ENCODE results near the gene NAAA.
"Not testable (repeated sequence)": the region's sequence is repeated elsewhere in the genome, so short reads cannot be mapped to it uniquely, and the experiment has no call there.

NAAA gene

GRCh38 chr4:75940692-75941253, at the start of gene NAAA:
Gene NAAA, minus strand, starts transcription at chr4:75941013. Its CDS starts 64 bp downstream, at chr4:75940949.
- DNase-seq, result peak; percentile 80 to 86

GRCh38 chr4:75989846-75990528, 49.2 kb upstream of the NAAA start:
- no peak for DNase-seq

GRCh38 chr4:75985116-75985515, 44.3 kb upstream of the NAAA start:
- no peak for DNase-seq

GRCh38 chr4:75980576-75980975, 39.8 kb upstream of the NAAA start:
- DNase-seq, result no peak

- no peak for DNase-seq
Observed at GRCh38 chr4:75976177-75976576, 35.4 kb upstream of the NAAA start.

- no peak for DNase-seq
Observed at GRCh38 chr4:75973766-75974165, 33.0 kb upstream of the NAAA start.

DNA sequence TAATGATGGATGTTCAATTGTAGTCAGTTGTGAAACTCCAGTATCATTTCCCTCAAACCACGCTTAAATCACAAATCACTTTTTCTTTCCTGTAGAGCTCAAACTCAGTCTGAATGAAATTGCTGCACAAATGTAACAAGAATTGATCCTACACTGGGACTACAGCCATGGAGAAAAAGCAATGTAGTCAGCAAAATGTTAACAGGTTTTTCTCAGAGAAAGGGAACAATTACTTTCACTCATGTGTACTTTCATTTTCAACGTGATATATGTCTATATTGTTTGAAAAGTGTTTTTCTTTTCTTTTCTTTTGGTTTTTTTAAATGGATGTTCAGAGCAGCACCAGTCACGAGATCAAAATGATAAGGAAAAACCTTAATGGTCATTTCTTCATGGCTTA, 27.3 kb upstream of the NAAA start:
- no peak for DNase-seq

DNA sequence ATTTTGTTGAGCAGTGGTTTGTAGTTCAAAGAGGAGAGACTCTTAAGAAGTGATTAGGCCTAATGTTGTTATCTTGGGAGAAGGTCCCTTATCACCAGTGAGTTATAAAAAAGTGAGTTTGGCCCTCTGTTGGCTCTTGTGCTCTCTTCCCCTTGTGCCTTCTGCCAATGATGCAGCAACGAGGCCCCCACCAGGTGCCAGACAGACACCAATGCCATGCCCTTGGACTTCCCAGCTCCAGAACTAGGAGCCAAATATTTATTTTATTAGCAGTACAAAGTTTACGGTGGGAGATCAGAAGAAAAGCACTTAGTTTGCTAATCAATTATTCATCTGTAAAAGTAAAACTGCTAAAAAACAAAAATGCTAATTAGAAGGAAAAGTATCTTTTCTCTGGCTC, 22.7 kb upstream of the NAAA start:
- DNase-seq, result no peak

- DNase-seq, result not testable (repeated sequence)
Observed at GRCh38 chr4:75962072-75962471, 21.3 kb upstream of the NAAA start.

GRCh38 chr4:75958546-75958945, 17.7 kb upstream of the NAAA start:
- not testable (repeated sequence) for DNase-seq

DNA sequence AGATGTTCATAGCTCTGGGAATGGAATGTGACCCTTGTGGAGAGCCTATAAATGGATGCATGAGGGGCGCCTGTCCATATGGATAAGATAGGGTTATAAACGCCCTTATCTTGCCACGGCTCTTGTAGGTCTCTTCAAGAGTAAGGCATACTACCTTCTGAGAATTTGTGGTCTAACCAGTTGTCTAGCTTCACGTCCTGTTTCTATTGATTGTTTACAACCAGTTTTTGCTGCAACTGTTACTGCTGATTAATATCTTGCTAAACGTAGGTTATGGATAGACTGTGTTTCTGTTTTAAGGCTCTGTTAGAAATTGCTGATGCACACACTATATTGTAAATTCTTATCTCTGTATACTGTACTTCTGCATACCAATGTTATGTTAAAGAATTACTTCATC, 14.0 kb upstream of the NAAA start:
- not testable (repeated sequence) for DNase-seq

- DNase-seq, result no peak
Observed at GRCh38 chr4:75953509-75953908, 12.7 kb upstream of the NAAA start.

GRCh38 chr4:75950213-75950815, 9.5 kb upstream of the NAAA start:
- DNase-seq, result no peak

DNA sequence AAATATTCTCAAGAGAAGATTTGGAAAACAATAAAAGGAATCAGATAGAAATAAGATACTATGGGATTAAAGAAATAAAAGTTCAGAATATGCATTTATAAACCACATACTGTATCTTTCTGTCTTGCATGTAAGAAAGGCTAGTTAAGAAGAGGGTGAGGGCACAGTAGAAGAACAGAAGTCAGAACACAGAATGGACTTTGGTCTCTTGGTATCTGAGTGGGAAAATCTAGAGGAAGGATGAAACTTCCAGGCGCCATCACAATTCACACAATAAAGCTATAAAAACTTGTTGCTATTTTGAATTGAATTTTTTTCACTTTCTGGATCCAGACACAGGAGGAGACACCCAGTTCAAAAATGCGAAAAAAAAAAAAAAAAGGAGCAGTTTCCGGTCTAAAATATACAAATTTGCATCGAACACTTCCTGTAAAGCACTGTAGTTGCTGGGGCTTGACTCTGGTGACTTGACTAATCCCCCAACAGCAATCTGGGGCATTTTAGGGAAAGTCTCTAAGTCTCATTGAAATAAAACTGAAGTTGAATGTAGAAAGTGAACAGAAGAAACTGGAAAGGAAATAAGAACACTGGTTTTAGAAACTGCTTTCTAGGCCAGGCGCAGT, 8.1 kb upstream of the NAAA start:
- no peak for DNase-seq

DNA sequence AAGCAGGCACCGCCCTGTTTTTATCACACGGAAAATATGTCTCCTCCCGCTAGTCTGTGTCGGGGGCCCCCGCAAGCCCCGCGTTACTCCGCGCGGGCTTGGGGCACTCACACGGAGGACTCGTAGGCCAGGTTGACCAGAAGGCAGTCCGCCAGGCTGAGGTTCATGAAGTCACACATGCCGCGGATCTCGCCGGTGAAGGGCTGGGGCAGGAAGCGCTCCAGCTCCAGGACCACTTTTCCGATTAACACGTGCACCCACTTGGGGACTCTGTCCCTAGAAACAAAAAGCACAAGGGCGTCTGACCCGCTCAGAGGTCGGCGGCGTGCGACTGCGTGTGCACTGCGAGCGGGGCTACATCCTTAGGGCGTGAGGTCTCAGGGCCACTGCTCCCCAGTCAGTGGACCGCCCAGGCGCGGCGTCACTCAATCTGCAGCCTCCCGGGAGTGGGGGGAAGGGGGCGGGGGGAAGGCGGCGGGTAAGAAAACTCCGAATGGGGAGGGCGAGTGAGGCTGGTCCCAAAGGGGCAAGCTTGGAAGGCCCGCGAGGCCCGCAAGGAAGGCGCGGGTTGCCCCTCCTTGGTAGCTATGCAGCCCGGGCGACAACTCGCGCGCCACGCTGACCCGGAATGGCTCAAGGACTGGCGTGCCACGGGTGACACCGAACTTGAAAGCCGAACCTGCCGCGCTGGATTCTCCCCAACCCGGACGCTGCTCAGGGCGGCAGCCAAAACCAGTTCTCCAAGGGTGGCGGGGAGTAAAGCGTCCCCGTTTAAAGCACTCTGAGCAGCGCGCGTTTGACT, 722 bp downstream of the NAAA start:
- DNase-seq, result peak; percentile 81 to 82

GRCh38 chr4:75935628-75936027, 5.2 kb downstream of the NAAA start:
- DNase-seq, result no peak

- no peak for DNase-seq
Observed at GRCh38 chr4:75930152-75930551, 10.7 kb downstream of the NAAA start.

GRCh38 chr4:75924916-75925315, 15.9 kb downstream of the NAAA start:
- DNase-seq, result not testable (repeated sequence)

DNA sequence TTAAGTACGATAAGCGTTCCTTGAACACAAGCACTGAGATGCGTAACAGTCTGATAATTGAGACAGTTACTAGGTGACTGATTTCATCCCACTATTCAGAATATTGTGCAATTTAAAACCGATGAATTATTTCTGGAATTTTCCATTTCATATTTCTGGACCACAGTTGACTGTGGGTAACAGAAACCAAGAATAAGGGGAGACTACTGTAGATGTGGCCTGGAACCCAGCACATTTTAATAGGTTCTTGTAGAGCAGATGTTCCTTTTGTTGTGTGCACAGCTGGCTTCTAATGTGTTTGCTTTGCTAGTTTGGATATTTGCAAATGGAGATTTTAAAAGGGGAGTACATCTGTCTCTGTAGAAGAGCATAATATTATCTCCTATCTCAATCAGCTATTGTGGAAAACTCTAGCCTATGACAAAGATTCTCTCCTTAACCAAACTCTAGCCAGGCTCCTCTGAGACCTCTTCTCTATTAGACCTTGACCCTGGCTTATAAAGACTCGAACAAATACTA, 16.4 kb downstream of the NAAA start:
- DNase-seq, result no peak

DNA sequence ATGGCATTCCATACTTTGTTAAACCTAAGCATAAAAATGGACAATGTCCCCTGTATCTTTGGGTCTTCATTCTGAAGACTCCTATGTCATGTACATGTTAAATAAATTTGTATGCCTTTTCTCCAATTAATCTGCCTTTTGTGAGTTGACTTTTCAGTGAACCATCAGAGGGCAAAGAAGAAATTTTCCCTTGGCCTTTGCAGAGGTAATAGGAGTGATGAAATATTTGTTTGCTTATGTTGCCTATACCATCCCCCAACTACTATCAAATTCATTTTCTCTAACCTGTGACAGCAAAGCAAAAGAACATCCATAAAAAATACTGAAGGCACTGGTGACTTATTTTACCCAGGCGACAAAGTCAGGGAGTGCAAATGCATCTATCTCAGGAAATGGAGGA, 18.2 kb downstream of the NAAA start:
- no peak for DNase-seq

- DNase-seq, result no peak
Observed at GRCh38 chr4:75921910-75922309, 18.9 kb downstream of the NAAA start.

- no peak for DNase-seq
Observed at GRCh38 chr4:75920327-75920726, 20.5 kb downstream of the NAAA start.

GRCh38 chr4:75919920-75920319, 20.9 kb downstream of the NAAA start:
- DNase-seq, result no peak

Data from stimulated activated CD4-positive, alpha-beta T cell treated with anti-CD3 and anti-CD28 coated beads, Interleukin-2, amount 100 ng/mL, for 24 hours (primary cell).